Ishikawa (cell line): Measurements from ENCODE around the gene HOXB5.

Experiments
- EP300 ChIP-seq: IDR thresholded peaks from 2 replicates; pipeline ENCODE4 v1.6.1; 2012; ENCODE audit warnings: borderline replicate concordance
- TAF1 ChIP-seq: IDR thresholded peaks from 2 replicates; pipeline ENCODE4 v1.6.1; 2012; ENCODE audit warnings: low read depth, mild to moderate bottlenecking
- TCF12 ChIP-seq: IDR thresholded peaks from 2 replicates; pipeline ENCODE4 v1.6.1; 2012; ENCODE audit warnings: low read depth
- YY1 ChIP-seq: IDR thresholded peaks from 2 replicates; pipeline ENCODE4 v1.6.1; 2012; ENCODE audit warnings: low read depth
- TF ChIP-seq, protein P1 (sequence below): IDR thresholded peaks from 2 replicates; pipeline ENCODE4 v1.6.1; 2012; ENCODE audit warnings: low read depth, mild to moderate bottlenecking

DNA sequence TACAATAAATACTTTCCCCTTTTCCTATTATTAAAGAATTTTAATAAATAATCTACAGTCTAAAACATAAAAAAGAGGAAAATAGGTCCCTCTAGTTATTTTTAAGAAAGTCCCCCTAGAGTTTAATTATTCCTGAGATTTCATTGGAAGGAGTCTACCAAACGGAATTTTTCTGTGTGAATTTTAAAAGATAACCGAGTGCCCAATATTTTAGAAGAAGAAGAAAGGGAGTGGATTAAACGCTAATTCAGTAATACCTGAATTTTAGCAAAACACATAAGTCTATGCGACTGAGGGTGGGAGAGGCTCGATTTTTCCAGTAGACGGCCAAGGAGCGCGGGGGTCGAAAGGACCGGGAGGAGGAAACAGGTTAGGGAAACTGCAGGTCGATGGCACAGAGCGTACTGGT is 50.9 kb downstream of the HOXB5 start:
- TF ChIP-seq EP300 (no peak), TAF1 (no peak), YY1 (no peak), TCF12 (no peak)
- TF ChIP-seq, protein P1, sequence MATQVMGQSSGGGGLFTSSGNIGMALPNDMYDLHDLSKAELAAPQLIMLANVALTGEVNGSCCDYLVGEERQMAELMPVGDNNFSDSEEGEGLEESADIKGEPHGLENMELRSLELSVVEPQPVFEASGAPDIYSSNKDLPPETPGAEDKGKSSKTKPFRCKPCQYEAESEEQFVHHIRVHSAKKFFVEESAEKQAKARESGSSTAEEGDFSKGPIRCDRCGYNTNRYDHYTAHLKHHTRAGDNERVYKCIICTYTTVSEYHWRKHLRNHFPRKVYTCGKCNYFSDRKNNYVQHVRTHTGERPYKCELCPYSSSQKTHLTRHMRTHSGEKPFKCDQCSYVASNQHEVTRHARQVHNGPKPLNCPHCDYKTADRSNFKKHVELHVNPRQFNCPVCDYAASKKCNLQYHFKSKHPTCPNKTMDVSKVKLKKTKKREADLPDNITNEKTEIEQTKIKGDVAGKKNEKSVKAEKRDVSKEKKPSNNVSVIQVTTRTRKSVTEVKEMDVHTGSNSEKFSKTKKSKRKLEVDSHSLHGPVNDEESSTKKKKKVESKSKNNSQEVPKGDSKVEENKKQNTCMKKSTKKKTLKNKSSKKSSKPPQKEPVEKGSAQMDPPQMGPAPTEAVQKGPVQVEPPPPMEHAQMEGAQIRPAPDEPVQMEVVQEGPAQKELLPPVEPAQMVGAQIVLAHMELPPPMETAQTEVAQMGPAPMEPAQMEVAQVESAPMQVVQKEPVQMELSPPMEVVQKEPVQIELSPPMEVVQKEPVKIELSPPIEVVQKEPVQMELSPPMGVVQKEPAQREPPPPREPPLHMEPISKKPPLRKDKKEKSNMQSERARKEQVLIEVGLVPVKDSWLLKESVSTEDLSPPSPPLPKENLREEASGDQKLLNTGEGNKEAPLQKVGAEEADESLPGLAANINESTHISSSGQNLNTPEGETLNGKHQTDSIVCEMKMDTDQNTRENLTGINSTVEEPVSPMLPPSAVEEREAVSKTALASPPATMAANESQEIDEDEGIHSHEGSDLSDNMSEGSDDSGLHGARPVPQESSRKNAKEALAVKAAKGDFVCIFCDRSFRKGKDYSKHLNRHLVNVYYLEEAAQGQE: no peak
